Measurements from ENCODE around the gene IGFL2.

DNA sequence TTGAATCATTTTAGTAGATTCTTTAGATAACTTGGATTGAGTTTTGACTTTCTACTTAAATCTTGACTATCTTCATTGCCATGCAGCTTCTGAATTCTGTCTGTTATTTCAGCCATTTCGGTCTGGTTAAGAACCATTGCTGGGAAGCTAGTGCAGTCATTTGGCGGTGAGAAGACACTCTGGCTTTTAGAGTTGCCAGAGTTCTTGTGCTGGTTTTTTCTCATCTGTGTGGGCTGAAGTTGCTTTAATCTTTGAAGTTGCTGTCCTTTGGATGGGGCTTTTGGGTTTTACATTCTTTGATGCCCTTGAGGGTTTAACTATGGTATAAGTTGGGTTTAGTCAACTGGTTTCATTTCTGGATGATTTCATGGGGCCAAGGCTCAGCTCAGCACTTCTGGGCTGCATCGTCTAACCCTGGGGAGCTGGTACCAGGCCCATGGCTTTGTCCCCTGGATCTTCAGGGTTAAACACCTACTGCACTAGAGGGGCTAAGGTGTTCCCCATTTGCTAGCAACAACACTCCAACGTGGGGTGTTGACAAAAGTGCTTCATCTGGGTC, 10.0 kb upstream of the IGFL2 start:
- TF ChIP-seq EZH2phosphoT487 (IDR thresholded peaks at IDR 0.05; ENCODE audit: unreplicated experiment) (no peak), EZH2 (IDR thresholded peaks at IDR 0.05; ENCODE audit: low read depth, unreplicated experiment) (no peak), POLR2AphosphoS5 (IDR thresholded peaks at IDR 0.05; ENCODE audit: low read depth) (no peak), ZNF331 (CRISPR knock-in tag; IDR thresholded peaks at IDR 0.05; ENCODE audit: low read depth) (no peak), CREB1 (CRISPR knock-in tag; IDR thresholded peaks at IDR 0.05; ENCODE audit: low read depth) (no peak), ZNF114 (CRISPR knock-in tag; IDR thresholded peaks at IDR 0.05) (no peak), NANOG (IDR thresholded peaks at IDR 0.05; ENCODE audit: borderline replicate concordance) (no peak)
- TF ChIP-seq, protein P1, sequence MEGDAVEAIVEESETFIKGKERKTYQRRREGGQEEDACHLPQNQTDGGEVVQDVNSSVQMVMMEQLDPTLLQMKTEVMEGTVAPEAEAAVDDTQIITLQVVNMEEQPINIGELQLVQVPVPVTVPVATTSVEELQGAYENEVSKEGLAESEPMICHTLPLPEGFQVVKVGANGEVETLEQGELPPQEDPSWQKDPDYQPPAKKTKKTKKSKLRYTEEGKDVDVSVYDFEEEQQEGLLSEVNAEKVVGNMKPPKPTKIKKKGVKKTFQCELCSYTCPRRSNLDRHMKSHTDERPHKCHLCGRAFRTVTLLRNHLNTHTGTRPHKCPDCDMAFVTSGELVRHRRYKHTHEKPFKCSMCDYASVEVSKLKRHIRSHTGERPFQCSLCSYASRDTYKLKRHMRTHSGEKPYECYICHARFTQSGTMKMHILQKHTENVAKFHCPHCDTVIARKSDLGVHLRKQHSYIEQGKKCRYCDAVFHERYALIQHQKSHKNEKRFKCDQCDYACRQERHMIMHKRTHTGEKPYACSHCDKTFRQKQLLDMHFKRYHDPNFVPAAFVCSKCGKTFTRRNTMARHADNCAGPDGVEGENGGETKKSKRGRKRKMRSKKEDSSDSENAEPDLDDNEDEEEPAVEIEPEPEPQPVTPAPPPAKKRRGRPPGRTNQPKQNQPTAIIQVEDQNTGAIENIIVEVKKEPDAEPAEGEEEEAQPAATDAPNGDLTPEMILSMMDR (conservative IDR thresholded peaks at IDR 0.05; ENCODE audit: low read depth in 2 of 2), result no peak
- TF ChIP-seq, protein P2, sequence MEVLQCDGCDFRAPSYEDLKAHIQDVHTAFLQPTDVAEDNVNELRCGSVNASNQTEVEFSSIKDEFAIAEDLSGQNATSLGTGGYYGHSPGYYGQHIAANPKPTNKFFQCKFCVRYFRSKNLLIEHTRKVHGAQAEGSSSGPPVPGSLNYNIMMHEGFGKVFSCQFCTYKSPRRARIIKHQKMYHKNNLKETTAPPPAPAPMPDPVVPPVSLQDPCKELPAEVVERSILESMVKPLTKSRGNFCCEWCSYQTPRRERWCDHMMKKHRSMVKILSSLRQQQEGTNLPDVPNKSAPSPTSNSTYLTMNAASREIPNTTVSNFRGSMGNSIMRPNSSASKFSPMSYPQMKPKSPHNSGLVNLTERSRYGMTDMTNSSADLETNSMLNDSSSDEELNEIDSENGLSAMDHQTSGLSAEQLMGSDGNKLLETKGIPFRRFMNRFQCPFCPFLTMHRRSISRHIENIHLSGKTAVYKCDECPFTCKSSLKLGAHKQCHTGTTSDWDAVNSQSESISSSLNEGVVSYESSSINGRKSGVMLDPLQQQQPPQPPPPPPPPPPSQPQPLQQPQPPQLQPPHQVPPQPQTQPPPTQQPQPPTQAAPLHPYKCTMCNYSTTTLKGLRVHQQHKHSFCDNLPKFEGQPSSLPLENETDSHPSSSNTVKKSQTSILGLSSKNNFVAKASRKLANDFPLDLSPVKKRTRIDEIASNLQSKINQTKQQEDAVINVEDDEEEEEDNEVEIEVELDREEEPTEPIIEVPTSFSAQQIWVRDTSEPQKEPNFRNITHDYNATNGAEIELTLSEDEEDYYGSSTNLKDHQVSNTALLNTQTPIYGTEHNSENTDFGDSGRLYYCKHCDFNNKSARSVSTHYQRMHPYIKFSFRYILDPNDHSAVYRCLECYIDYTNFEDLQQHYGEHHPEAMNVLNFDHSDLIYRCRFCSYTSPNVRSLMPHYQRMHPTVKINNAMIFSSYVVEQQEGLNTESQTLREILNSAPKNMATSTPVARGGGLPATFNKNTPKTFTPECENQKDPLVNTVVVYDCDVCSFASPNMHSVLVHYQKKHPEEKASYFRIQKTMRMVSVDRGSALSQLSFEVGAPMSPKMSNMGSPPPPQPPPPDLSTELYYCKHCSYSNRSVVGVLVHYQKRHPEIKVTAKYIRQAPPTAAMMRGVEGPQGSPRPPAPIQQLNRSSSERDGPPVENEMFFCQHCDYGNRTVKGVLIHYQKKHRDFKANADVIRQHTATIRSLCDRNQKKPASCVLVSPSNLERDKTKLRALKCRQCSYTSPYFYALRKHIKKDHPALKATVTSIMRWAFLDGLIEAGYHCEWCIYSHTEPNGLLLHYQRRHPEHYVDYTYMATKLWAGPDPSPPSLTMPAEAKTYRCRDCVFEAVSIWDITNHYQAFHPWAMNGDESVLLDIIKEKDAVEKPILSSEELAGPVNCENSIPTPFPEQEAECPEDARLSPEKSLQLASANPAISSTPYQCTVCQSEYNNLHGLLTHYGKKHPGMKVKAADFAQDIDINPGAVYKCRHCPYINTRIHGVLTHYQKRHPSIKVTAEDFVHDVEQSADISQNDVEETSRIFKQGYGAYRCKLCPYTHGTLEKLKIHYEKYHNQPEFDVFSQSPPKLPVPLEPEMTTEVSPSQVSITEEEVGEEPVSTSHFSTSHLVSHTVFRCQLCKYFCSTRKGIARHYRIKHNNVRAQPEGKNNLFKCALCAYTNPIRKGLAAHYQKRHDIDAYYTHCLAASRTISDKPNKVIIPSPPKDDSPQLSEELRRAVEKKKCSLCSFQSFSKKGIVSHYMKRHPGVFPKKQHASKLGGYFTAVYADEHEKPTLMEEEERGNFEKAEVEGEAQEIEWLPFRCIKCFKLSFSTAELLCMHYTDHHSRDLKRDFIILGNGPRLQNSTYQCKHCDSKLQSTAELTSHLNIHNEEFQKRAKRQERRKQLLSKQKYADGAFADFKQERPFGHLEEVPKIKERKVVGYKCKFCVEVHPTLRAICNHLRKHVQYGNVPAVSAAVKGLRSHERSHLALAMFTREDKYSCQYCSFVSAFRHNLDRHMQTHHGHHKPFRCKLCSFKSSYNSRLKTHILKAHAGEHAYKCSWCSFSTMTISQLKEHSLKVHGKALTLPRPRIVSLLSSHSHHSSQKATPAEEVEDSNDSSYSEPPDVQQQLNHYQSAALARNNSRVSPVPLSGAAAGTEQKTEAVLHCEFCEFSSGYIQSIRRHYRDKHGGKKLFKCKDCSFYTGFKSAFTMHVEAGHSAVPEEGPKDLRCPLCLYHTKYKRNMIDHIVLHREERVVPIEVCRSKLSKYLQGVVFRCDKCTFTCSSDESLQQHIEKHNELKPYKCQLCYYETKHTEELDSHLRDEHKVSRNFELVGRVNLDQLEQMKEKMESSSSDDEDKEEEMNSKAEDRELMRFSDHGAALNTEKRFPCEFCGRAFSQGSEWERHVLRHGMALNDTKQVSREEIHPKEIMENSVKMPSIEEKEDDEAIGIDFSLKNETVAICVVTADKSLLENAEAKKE (CRISPR knock-in tag; IDR thresholded peaks at IDR 0.05), result no peak
- TF ChIP-seq, protein P3, sequence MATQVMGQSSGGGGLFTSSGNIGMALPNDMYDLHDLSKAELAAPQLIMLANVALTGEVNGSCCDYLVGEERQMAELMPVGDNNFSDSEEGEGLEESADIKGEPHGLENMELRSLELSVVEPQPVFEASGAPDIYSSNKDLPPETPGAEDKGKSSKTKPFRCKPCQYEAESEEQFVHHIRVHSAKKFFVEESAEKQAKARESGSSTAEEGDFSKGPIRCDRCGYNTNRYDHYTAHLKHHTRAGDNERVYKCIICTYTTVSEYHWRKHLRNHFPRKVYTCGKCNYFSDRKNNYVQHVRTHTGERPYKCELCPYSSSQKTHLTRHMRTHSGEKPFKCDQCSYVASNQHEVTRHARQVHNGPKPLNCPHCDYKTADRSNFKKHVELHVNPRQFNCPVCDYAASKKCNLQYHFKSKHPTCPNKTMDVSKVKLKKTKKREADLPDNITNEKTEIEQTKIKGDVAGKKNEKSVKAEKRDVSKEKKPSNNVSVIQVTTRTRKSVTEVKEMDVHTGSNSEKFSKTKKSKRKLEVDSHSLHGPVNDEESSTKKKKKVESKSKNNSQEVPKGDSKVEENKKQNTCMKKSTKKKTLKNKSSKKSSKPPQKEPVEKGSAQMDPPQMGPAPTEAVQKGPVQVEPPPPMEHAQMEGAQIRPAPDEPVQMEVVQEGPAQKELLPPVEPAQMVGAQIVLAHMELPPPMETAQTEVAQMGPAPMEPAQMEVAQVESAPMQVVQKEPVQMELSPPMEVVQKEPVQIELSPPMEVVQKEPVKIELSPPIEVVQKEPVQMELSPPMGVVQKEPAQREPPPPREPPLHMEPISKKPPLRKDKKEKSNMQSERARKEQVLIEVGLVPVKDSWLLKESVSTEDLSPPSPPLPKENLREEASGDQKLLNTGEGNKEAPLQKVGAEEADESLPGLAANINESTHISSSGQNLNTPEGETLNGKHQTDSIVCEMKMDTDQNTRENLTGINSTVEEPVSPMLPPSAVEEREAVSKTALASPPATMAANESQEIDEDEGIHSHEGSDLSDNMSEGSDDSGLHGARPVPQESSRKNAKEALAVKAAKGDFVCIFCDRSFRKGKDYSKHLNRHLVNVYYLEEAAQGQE (IDR thresholded peaks at IDR 0.05; ENCODE audit: unreplicated experiment), result no peak
